Ectodermal cell (in vitro differentiated cells): ENCODE measurements around the gene GAN.

Experiments
- H3K27ac ChIP-seq: 2 replicates; pipeline ENCODE4 v1.7.0; 2013; ENCODE audit warnings: mild to moderate bottlenecking, low read depth, low read length; ENCODE audit not compliant: insufficient read depth, poor library complexity, severe bottlenecking
- H3K27me3 ChIP-seq: 2 replicates; pipeline ENCODE4 v1.7.0; 2013; ENCODE audit warnings: mild to moderate bottlenecking, low read length; ENCODE audit not compliant: insufficient read depth, control insufficient read depth, poor library complexity, severe bottlenecking
- H3K36me3 ChIP-seq: one replicate; pipeline ENCODE4 v1.7.0; 2013; ENCODE audit warnings: low read length; ENCODE audit not compliant: control insufficient read depth, insufficient read depth
- H3K4me1 ChIP-seq: one replicate; pipeline ENCODE4 v1.7.0; 2013; ENCODE audit warnings: low read length; ENCODE audit not compliant: control insufficient read depth, insufficient read depth
- H3K4me3 ChIP-seq: 2 replicates; pipeline ENCODE4 v1.7.0; 2013; ENCODE audit warnings: low read depth, low read length, control low read depth; ENCODE audit not compliant: insufficient read depth
- H3K9me3 ChIP-seq: 2 replicates; pipeline ENCODE4 v1.7.0; 2013; ENCODE audit warnings: mild to moderate bottlenecking, low read length, moderate library complexity; ENCODE audit not compliant: control insufficient read depth
- WGBS, 2 experiments: methylation state at CpG; one replicate each; pipeline ENCODE4 v1.1.7; 2013; ENCODE audit warnings: missing lambda C conversion rate in 2 of 2; 5-methylcytosine and 5-hydroxymethylcytosine counted together

GAN gene

GRCh38 chr16:81277541-81278080 is 37.2 kb upstream of the GAN start:
- 95 to 97% methylated on average over 6 of the region's 6 CpGs for WGBS, 2 experiments
- Histone ChIP-seq H3K4me1 (no peaks in the 10 kb centered on the region), H3K9me3 (no peaks in the 10 kb centered on the region), H3K4me3 (no peak overlapping the region), H3K27me3 (no peaks in the 10 kb centered on the region), H3K27ac (no peak overlapping the region), H3K36me3 (no peaks in the 10 kb centered on the region)

- no peaks in the 10 kb centered on the region for H3K36me3 ChIP-seq
- H3K4me1 ChIP-seq: no peaks in the 10 kb centered on the region
- no peak overlapping the region for H3K4me3 ChIP-seq
- no peaks in the 10 kb centered on the region for H3K27me3 ChIP-seq
- H3K27ac ChIP-seq: no peak overlapping the region
- H3K9me3 ChIP-seq: no peaks in the 10 kb centered on the region
- 95 to 97% methylated on average over 4 of the region's 4 CpGs for WGBS, 2 experiments
Measured at GRCh38 chr16:81278526-81278925, 36.2 kb upstream of the GAN start.

- Histone ChIP-seq H3K27ac (no peak overlapping the region), H3K9me3 (no peaks in the 10 kb centered on the region), H3K4me1 (no peaks in the 10 kb centered on the region), H3K27me3 (no peaks in the 10 kb centered on the region), H3K36me3 (no peaks in the 10 kb centered on the region), H3K4me3 (no peak overlapping the region)
- WGBS, 2 experiments: 80 to 84% methylated on average over 1 to 3 of the region's 4 CpGs
Measured at GRCh38 chr16:81279392-81279791, 35.4 kb upstream of the GAN start.

GRCh38 chr16:81280393-81280792 is 34.4 kb upstream of the GAN start:
- WGBS, 2 experiments: 93 to 100% methylated on average over 3 of the region's 3 CpGs
- Histone ChIP-seq H3K27me3 (no peaks in the 10 kb centered on the region), H3K4me1 (no peaks in the 10 kb centered on the region), H3K36me3 (no peaks in the 10 kb centered on the region), H3K27ac (no peak overlapping the region), H3K9me3 (no peaks in the 10 kb centered on the region), H3K4me3 (no peak overlapping the region)

- Histone ChIP-seq H3K4me1 (no peaks in the 10 kb centered on the region), H3K27ac (no peak overlapping the region), H3K9me3 (no peaks in the 10 kb centered on the region), H3K27me3 (no peaks in the 10 kb centered on the region), H3K36me3 (no peaks in the 10 kb centered on the region), H3K4me3 (no peak overlapping the region)
- 89 to 94% methylated on average over 3 of the region's 3 CpGs for WGBS, 2 experiments
Measured at GRCh38 chr16:81283044-81283443, 31.7 kb upstream of the GAN start.

- 91% methylated on average over 8 of the region's 8 CpGs for WGBS, 2 experiments
- Histone ChIP-seq H3K4me3 (no peak overlapping the region), H3K27me3 (no peaks in the 10 kb centered on the region), H3K9me3 (no peaks in the 10 kb centered on the region), H3K27ac (no peak overlapping the region), H3K4me1 (no peaks in the 10 kb centered on the region), H3K36me3 (no peaks in the 10 kb centered on the region)
Measured at GRCh38 chr16:81284995-81285600, 29.7 kb upstream of the GAN start.

- Histone ChIP-seq H3K27ac (no peak overlapping the region), H3K27me3 (no peaks in the 10 kb centered on the region), H3K4me1 (no peaks in the 10 kb centered on the region), H3K4me3 (no peak overlapping the region), H3K36me3 (no peaks in the 10 kb centered on the region), H3K9me3 (no peaks in the 10 kb centered on the region)
- 88 to 100% methylated on average over 1 of the region's 1 CpG for WGBS, 2 experiments
Measured at GRCh38 chr16:81286190-81286589, 28.6 kb upstream of the GAN start.

- WGBS, 2 experiments: 95 to 96% methylated on average over 9 of the region's 9 CpGs
- Histone ChIP-seq H3K9me3 (no peaks in the 10 kb centered on the region), H3K4me1 (no peaks in the 10 kb centered on the region), H3K4me3 (no peak overlapping the region), H3K36me3 (no peaks in the 10 kb centered on the region), H3K27ac (no peak overlapping the region), H3K27me3 (no peaks in the 10 kb centered on the region)
Measured at GRCh38 chr16:81291117-81291516, 23.6 kb upstream of the GAN start.

GRCh38 chr16:81292936-81293335 is 21.8 kb upstream of the GAN start:
- Histone ChIP-seq H3K27ac (no peak overlapping the region), H3K4me3 (no peak overlapping the region), H3K4me1 (no peaks in the 10 kb centered on the region), H3K9me3 (no peaks in the 10 kb centered on the region), H3K27me3 (no peaks in the 10 kb centered on the region), H3K36me3 (no peaks in the 10 kb centered on the region)
- WGBS, 2 experiments: 96 to 97% methylated on average over 5 of the region's 5 CpGs

- Histone ChIP-seq H3K4me3 (no peak overlapping the region), H3K27me3 (no peaks in the 10 kb centered on the region), H3K36me3 (no peaks in the 10 kb centered on the region), H3K4me1 (no peaks in the 10 kb centered on the region), H3K9me3 (no peaks in the 10 kb centered on the region), H3K27ac (no peak overlapping the region)
- 90 to 96% methylated on average over 11 of the region's 11 CpGs for WGBS, 2 experiments
Measured at GRCh38 chr16:81293909-81294802, 20.6 kb upstream of the GAN start.
